Measurements from ENCODE around the gene LCN15. TPM values are rescaled to one million over a fixed set of nuclear protein-coding genes. Genes with fewer than 3 reads are reported as not detected.

Gene LCN15
- total RNA-seq, 1 donor from 2014 or later = not detected

GRCh38 chr9:136722093-136722968 is 42.0 kb downstream of the LCN15 start:
- peaks cover 59% of the 10 kb centered on the region for H3F3A ChIP-seq (ENCODE audit: low read depth)
- TF ChIP-seq, protein P1, sequence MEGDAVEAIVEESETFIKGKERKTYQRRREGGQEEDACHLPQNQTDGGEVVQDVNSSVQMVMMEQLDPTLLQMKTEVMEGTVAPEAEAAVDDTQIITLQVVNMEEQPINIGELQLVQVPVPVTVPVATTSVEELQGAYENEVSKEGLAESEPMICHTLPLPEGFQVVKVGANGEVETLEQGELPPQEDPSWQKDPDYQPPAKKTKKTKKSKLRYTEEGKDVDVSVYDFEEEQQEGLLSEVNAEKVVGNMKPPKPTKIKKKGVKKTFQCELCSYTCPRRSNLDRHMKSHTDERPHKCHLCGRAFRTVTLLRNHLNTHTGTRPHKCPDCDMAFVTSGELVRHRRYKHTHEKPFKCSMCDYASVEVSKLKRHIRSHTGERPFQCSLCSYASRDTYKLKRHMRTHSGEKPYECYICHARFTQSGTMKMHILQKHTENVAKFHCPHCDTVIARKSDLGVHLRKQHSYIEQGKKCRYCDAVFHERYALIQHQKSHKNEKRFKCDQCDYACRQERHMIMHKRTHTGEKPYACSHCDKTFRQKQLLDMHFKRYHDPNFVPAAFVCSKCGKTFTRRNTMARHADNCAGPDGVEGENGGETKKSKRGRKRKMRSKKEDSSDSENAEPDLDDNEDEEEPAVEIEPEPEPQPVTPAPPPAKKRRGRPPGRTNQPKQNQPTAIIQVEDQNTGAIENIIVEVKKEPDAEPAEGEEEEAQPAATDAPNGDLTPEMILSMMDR (IDR thresholded peaks at IDR 0.05) = no peak
- TF ChIP-seq EZH2phosphoT487 (IDR thresholded peaks at IDR 0.05) (no peak), EZH2 (IDR thresholded peaks at IDR 0.05) (no peak)
- H3K4me1 ChIP-seq = peaks cover 20% of the 10 kb centered on the region
- Mint-ChIP-seq H3K27ac (no peak overlapping the region), H3K36me3 (peaks cover 21% of the 10 kb centered on the region), H3K4me3 (no peak overlapping the region), H3K9me3 (no peaks in the 10 kb centered on the region), H3K27me3 (ENCODE audit: insufficient read depth, low read depth) (peaks cover 18% of the 10 kb centered on the region), H3K4me1 (peaks cover 41% of the 10 kb centered on the region)
- no peak overlapping the region for H2AFZ ChIP-seq (replicated peaks)
- H3K79me2 ChIP-seq (ENCODE audit: low read depth) = peaks cover 30% of the 10 kb centered on the region
- no peak overlapping the region for H3K4me3 ChIP-seq
- H3K9me3 ChIP-seq (ENCODE audit: low read depth) = no peaks in the 10 kb centered on the region
- H3K27ac ChIP-seq = no peak overlapping the region
- no peak overlapping the region for H3K4me2 ChIP-seq
- H4K20me1 ChIP-seq (ENCODE audit: low read depth) = peaks cover 88% of the 10 kb centered on the region
- DNase-seq (ENCODE audit: low spot score) = no peak
- no peak overlapping the region for H3K9ac ChIP-seq
- no peaks in the 10 kb centered on the region for H3K36me3 ChIP-seq
- no peaks in the 10 kb centered on the region for H3K27me3 ChIP-seq

- Mint-ChIP-seq H3K4me1 (peaks cover 36% of the 10 kb centered on the region), H3K36me3 (peaks cover 19% of the 10 kb centered on the region), H3K4me3 (peak overlapping the region; percentile 70), H3K27me3 (ENCODE audit: insufficient read depth, low read depth) (peaks cover 11% of the 10 kb centered on the region), H3K27ac (peak overlapping the region; percentile 88), H3K9me3 (no peaks in the 10 kb centered on the region)
- Histone ChIP-seq H3K27ac (no peak overlapping the region), H3K79me2 (ENCODE audit: low read depth) (peaks cover 21% of the 10 kb centered on the region), H3K4me2 (no peak overlapping the region), H2AFZ (replicated peaks) (no peak overlapping the region), H3K4me1 (peaks cover 12% of the 10 kb centered on the region), H3K9me3 (ENCODE audit: low read depth) (no peaks in the 10 kb centered on the region), H3F3A (ENCODE audit: low read depth) (peaks cover 54% of the 10 kb centered on the region), H3K4me3 (no peak overlapping the region), H3K36me3 (no peaks in the 10 kb centered on the region), H4K20me1 (ENCODE audit: low read depth) (peaks cover 82% of the 10 kb centered on the region), H3K9ac (no peak overlapping the region), H3K27me3 (no peaks in the 10 kb centered on the region)
- DNase-seq (ENCODE audit: low spot score) = no peak
- TF ChIP-seq EZH2phosphoT487 (IDR thresholded peaks at IDR 0.05) = no peak
- TF ChIP-seq EZH2 (IDR thresholded peaks at IDR 0.05) = no peak
- TF ChIP-seq, protein P1 (IDR thresholded peaks at IDR 0.05) = no peak
Measured at GRCh38 chr9:136721339-136722092, 42.8 kb downstream of the LCN15 start.

- no peaks in the 10 kb centered on the region for H3K9me3 Mint-ChIP-seq
- H3K9me3 ChIP-seq (ENCODE audit: low read depth) = no peaks in the 10 kb centered on the region
- peak overlapping the region; percentile 88 for H3K27ac Mint-ChIP-seq
- no peak overlapping the region for H2AFZ ChIP-seq (replicated peaks)
- no peaks in the 10 kb centered on the region for H3K36me3 ChIP-seq
- DNase-seq (ENCODE audit: low spot score) = no peak
- H3F3A ChIP-seq (ENCODE audit: low read depth) = peaks cover 49% of the 10 kb centered on the region
- H3K4me1 ChIP-seq = peaks cover 11% of the 10 kb centered on the region
- peaks cover 8% of the 10 kb centered on the region for H3K27me3 Mint-ChIP-seq (ENCODE audit: insufficient read depth, low read depth)
- peaks cover 15% of the 10 kb centered on the region for H3K79me2 ChIP-seq (ENCODE audit: low read depth)
- no peaks in the 10 kb centered on the region for H3K27me3 ChIP-seq
- peaks cover 16% of the 10 kb centered on the region for H3K36me3 Mint-ChIP-seq
- H3K27ac ChIP-seq = peak overlapping the region; percentile 63
- H3K4me2 ChIP-seq = peak overlapping the region; percentile 61
- peaks cover 80% of the 10 kb centered on the region for H4K20me1 ChIP-seq (ENCODE audit: low read depth)
- peaks cover 31% of the 10 kb centered on the region for H3K4me1 Mint-ChIP-seq
- TF ChIP-seq EZH2phosphoT487 (IDR thresholded peaks at IDR 0.05) (no peak), EZH2 (IDR thresholded peaks at IDR 0.05) (no peak)
- TF ChIP-seq, protein P1 (IDR thresholded peaks at IDR 0.05) = no peak
- H3K9ac ChIP-seq = no peak overlapping the region
- H3K4me3 ChIP-seq = no peak overlapping the region
- H3K4me3 Mint-ChIP-seq = peak overlapping the region; percentile 77
Measured at GRCh38 chr9:136720898-136721338, 43.4 kb downstream of the LCN15 start.
